ENCODE results near the gene RASGEF1C. TPM values are rescaled to one million over a fixed set of nuclear protein-coding genes. Genes with fewer than 3 reads are reported as not detected.

The RASGEF1C gene
- total RNA-seq, 1 donor from 2014 or later: 0.26 TPM

- H3K9me3 ChIP-seq (ENCODE audit: low read depth): peaks cover 13% of the 10 kb centered on the region
- no peak overlapping the region for H3K4me3 ChIP-seq
- H3K27me3 ChIP-seq: no peaks in the 10 kb centered on the region
- H3K9me3 Mint-ChIP-seq: peaks cover 16% of the 10 kb centered on the region
- no peak for TF ChIP-seq EZH2 (IDR thresholded peaks at IDR 0.05)
- no peak overlapping the region for H2AFZ ChIP-seq (replicated peaks)
- no peak for DNase-seq (ENCODE audit: low spot score)
- no peaks in the 10 kb centered on the region for H3K79me2 ChIP-seq (ENCODE audit: low read depth)
- H3K36me3 Mint-ChIP-seq: peaks cover 2% of the 10 kb centered on the region
- H3F3A ChIP-seq (ENCODE audit: low read depth): no peaks in the 10 kb centered on the region
- H3K27ac ChIP-seq: no peak overlapping the region
- no peak overlapping the region for H3K9ac ChIP-seq
- H3K4me3 Mint-ChIP-seq: no peak overlapping the region
- H3K4me1 ChIP-seq: no peaks in the 10 kb centered on the region
- no peak overlapping the region for H3K4me2 ChIP-seq
- no peaks in the 10 kb centered on the region for H4K20me1 ChIP-seq (ENCODE audit: low read depth)
- peaks cover 6% of the 10 kb centered on the region for H3K27me3 Mint-ChIP-seq (ENCODE audit: insufficient read depth, low read depth)
- H3K36me3 ChIP-seq: peaks cover 10% of the 10 kb centered on the region
- H3K4me1 Mint-ChIP-seq: no peaks in the 10 kb centered on the region
- H3K27ac Mint-ChIP-seq: no peak overlapping the region
Measured at GRCh38 chr5:180104168-180104530, 104.9 kb downstream of the RASGEF1C start.

GRCh38 chr5:180103487-180104167, 105.4 kb downstream of the RASGEF1C start:
- TF ChIP-seq EZH2phosphoT487 (IDR thresholded peaks at IDR 0.05) (no peak), CTCF (IDR thresholded peaks at IDR 0.05) (no peak), EZH2 (IDR thresholded peaks at IDR 0.05) (no peak)
- Histone ChIP-seq H2AFZ (replicated peaks) (no peak overlapping the region), H3F3A (ENCODE audit: low read depth) (no peaks in the 10 kb centered on the region), H3K36me3 (peaks cover 10% of the 10 kb centered on the region), H3K27me3 (no peaks in the 10 kb centered on the region), H4K20me1 (ENCODE audit: low read depth) (no peaks in the 10 kb centered on the region), H3K4me3 (no peak overlapping the region), H3K9me3 (ENCODE audit: low read depth) (peaks cover 13% of the 10 kb centered on the region), H3K4me2 (no peak overlapping the region), H3K27ac (no peak overlapping the region), H3K4me1 (no peaks in the 10 kb centered on the region), H3K9ac (no peak overlapping the region), H3K79me2 (ENCODE audit: low read depth) (no peaks in the 10 kb centered on the region)
- no peak for DNase-seq (ENCODE audit: low spot score)
- peaks cover 15% of the 10 kb centered on the region for H3K9me3 Mint-ChIP-seq
- H3K4me1 Mint-ChIP-seq: no peaks in the 10 kb centered on the region
- H3K36me3 Mint-ChIP-seq: peaks cover 2% of the 10 kb centered on the region
- H3K27me3 Mint-ChIP-seq (ENCODE audit: insufficient read depth, low read depth): peaks cover 5% of the 10 kb centered on the region
- H3K4me3 Mint-ChIP-seq: no peak overlapping the region
- H3K27ac Mint-ChIP-seq: no peak overlapping the region

- H3K27me3 Mint-ChIP-seq (ENCODE audit: insufficient read depth, low read depth): peaks cover 2% of the 10 kb centered on the region
- Histone ChIP-seq H3K9me3 (ENCODE audit: low read depth) (peaks cover 13% of the 10 kb centered on the region), H3K27ac (no peak overlapping the region), H3K36me3 (peaks cover 10% of the 10 kb centered on the region), H3K4me3 (no peak overlapping the region), H3K79me2 (ENCODE audit: low read depth) (no peaks in the 10 kb centered on the region), H3K4me2 (no peak overlapping the region), H3K9ac (no peak overlapping the region), H3K4me1 (no peaks in the 10 kb centered on the region), H3K27me3 (no peaks in the 10 kb centered on the region), H3F3A (ENCODE audit: low read depth) (no peaks in the 10 kb centered on the region), H4K20me1 (ENCODE audit: low read depth) (no peaks in the 10 kb centered on the region), H2AFZ (replicated peaks) (no peak overlapping the region)
- H3K4me1 Mint-ChIP-seq: no peaks in the 10 kb centered on the region
- peaks cover 12% of the 10 kb centered on the region for H3K9me3 Mint-ChIP-seq
- H3K36me3 Mint-ChIP-seq: no peaks in the 10 kb centered on the region
- TF ChIP-seq EZH2phosphoT487 (IDR thresholded peaks at IDR 0.05): no peak
- no peak for TF ChIP-seq CTCF (IDR thresholded peaks at IDR 0.05)
- TF ChIP-seq EZH2 (IDR thresholded peaks at IDR 0.05): no peak
- no peak overlapping the region for H3K27ac Mint-ChIP-seq
- H3K4me3 Mint-ChIP-seq: no peak overlapping the region
- no peak for DNase-seq (ENCODE audit: low spot score)
Measured at GRCh38 chr5:180102636-180103035, 106.4 kb downstream of the RASGEF1C start.

- Mint-ChIP-seq H3K27ac (no peak overlapping the region), H3K4me1 (no peaks in the 10 kb centered on the region), H3K27me3 (ENCODE audit: insufficient read depth, low read depth) (peaks cover 4% of the 10 kb centered on the region), H3K4me3 (no peak overlapping the region), H3K36me3 (no peaks in the 10 kb centered on the region), H3K9me3 (peaks cover 6% of the 10 kb centered on the region)
- no peak overlapping the region for H3K4me3 ChIP-seq
- no peaks in the 10 kb centered on the region for H4K20me1 ChIP-seq (ENCODE audit: low read depth)
- H3K79me2 ChIP-seq (ENCODE audit: low read depth): no peaks in the 10 kb centered on the region
- peaks cover 4% of the 10 kb centered on the region for H3K36me3 ChIP-seq
- H2AFZ ChIP-seq (replicated peaks): no peak overlapping the region
- H3K4me1 ChIP-seq: no peaks in the 10 kb centered on the region
- no peak for DNase-seq (ENCODE audit: low spot score)
- no peak overlapping the region for H3K4me2 ChIP-seq
- H3F3A ChIP-seq (ENCODE audit: low read depth): no peaks in the 10 kb centered on the region
- H3K27me3 ChIP-seq: no peaks in the 10 kb centered on the region
- TF ChIP-seq EZH2 (IDR thresholded peaks at IDR 0.05) (no peak), EZH2phosphoT487 (IDR thresholded peaks at IDR 0.05) (no peak), CTCF (IDR thresholded peaks at IDR 0.05) (no peak)
- H3K9me3 ChIP-seq (ENCODE audit: low read depth): peaks cover 5% of the 10 kb centered on the region
- H3K9ac ChIP-seq: no peak overlapping the region
- no peak overlapping the region for H3K27ac ChIP-seq
Measured at GRCh38 chr5:180101451-180102105, 107.4 kb downstream of the RASGEF1C start.
